IPS DF 4.7 (cell line): ENCODE data around the gene RYR2.
"Not testable (repeated sequence)": the region's sequence is repeated elsewhere in the genome, so short reads cannot be mapped to it uniquely, and the experiment has no call there.

Source experiments
- DNase-seq: peaks from one replicate; pipeline ENCODE4 v3.0.0-alpha.2; 2013; ENCODE audit warnings: low spot score; ENCODE audit errors: extremely low read depth

Gene RYR2

GRCh38 chr1:237772009-237772408 is 730.0 kb downstream of the RYR2 start:
- no peak for DNase-seq

- DNase-seq: no peak
Measured at GRCh38 chr1:237774246-237774645, 732.3 kb downstream of the RYR2 start.

GRCh38 chr1:237779356-237779755 is 737.4 kb downstream of the RYR2 start:
- DNase-seq: no peak

DNA sequence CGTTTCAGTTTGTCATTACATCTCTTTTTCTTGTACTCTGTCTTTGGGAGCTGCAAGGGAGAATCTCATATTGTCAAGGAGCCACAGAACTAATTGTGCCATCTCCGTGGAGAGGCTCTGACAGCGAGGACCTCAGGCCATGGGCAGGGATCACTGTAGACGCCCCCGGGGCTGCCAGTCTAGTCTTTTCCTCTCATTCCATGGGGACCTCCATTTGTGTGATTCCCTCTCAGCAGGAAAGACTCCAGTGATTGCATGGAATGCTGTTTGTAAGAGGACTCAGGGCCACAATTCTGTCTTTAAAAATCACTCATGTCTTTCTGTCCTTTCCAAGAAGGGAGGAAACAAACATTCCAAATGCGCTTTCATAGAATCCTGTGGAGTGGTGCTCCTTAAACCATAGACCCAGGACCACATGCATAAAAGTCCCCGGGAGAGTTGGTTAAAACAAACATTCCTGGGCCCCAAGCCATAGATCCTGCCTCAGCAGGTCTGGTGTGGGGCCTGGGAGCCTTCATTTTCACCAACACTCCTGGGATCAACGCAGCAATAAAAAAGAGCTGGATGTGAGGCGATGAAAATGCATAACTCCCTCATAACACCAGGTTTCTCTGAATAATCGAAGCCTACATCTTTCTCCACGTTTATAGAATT is 744.2 kb downstream of the RYR2 start:
- no peak for DNase-seq

DNA sequence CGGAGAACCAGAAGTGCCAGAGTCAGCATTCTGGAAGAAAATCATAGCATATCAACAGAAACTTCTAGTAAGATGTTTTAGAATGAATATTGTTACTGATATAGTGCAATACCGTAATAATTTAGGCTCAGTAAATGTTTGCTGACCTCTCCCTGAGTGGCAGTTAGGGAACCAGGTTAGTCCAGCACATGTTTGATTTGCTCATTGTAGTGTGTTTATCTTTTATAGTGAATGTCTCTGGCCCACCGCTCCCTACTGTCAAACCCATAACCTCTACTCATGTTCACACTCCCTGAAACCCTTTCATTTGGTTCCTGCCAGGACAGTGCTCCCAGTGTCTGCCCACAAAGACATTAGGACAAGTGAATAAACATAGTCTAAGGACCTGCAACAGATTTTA is 746.1 kb downstream of the RYR2 start:
- DNase-seq: no peak

DNA sequence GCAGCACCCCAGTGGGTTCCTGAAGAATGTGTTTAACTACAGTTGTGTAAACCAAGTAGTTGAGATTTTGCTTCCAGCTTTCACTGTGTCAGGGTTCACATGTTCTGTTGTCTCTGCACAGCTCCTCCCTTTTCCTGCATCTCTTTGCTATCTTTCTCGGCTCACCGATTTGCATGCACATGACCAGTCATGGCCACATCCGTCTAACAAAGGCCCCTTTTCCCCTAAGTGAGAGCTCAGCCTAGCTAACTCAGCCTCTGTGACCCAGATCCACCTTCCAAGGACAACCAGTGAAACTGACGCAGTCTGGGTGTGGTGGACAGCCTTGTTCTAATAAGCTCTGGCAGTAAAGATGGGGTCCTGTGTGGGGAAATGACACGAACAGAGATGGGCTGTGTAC is 747.6 kb downstream of the RYR2 start:
- no peak for DNase-seq

- DNase-seq: no peak
Measured at GRCh38 chr1:237791592-237791991, 749.6 kb downstream of the RYR2 start.

DNA sequence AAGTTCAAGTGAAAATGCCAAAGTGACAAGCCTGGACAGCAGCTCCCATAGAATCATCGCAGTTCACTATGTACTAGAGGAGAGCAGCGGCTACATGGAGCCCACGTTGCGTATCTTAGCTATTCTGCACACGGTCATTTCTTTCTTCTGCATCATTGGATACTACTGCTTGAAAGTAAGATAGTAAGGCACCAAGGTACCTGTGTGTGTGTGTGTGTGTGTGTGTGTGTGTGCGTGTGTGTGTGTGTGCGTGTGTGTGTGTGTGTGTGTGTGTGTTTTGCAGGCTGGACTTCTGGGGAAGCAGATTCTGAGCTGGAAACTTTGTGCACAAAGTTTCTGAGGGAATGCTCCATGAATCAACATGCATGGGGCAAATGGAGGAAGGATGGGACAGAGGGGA is 750.2 kb downstream of the RYR2 start:
- no peak for DNase-seq

- no peak for DNase-seq
Measured at GRCh38 chr1:237792726-237793125, 750.7 kb downstream of the RYR2 start.

DNA sequence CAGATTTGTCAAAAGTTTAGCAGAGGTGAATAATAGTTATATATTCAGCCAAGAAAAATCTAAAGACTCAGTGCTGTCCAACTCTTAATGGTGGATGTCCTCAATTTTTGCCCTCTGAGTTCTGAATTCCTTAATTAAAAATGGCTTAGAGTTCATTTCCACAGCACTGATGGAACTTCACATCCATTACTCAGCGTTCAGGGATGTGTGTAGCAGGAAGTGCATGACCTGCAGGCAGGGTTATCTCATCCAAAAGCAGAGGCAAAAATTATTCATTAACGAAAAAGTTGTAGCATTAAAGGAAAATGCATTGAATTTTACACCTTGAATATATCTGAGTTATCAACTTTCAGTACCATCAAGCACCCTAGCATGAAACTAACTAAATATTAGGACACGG is 752.1 kb downstream of the RYR2 start:
- DNase-seq: no peak

DNA sequence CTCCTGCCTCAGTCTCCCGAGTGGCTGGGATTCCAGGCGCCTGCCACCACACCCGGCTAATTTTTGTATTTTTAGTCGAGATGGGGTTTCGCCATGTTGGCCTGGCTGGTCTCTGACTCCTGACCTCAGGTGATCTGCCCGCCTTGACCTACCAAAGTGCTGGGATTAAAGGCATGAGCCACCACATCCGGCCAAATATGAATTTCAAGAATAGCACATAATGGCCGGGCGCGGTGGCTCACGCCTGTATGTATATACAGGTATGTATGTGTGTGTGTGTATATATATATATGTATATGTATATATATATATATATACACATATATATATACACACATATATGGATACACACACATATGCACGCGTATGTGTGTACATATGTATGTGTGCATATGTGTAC is 753.6 kb downstream of the RYR2 start:
- DNase-seq: no peak

DNA sequence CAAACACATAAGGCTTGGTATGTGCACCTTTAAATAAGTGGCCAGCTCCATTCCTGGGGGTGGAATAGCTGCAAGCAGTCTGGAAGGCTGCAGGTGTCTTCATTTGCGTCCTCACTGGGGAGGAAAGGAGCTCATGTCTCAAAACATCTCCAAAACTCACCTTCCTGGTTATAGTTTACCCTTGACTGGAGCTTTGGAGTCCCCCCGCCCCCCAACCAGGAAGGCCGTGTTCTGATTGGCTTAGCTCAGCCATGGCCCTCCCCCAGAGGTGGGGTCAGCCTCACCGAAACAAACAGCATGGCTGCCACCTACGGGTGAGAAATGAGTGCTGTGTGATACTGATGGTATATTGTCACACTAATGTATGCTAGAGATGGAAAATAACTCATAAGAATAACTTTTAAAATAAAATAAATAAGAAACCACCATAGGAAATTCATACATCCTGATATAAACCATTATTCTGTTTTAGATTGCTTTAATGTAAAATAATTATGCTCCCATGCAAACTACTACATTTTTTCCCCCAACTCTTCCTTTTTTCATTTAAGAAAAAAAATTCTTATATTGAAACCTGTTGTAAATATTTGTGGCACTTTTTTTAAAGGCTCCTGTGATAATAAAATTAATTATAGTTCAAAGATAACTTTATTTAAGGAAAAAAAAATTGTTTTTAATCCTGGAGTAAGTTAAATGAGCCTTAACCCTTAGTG is 757.9 kb downstream of the RYR2 start:
- DNase-seq: peak; percentile 62

DNA sequence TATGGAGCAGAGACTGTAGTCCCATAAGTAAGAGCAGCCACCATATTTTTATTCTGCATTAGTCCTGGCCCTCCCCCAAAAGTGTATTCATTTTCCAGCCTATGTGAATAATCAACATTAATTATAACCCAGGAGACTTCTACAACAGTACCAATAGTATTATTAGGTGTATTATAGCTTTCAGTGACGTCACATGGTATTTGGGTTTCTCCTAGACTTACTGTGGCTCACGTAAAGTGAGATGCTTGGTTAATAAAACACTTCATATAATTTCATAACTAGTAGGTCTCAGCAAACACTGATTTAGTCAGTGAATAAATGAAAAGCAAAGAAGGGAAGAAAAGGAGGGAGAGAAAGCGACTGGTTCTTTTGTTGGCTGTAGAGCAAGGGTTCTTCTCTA is 762.5 kb downstream of the RYR2 start:
- no peak for DNase-seq

DNA sequence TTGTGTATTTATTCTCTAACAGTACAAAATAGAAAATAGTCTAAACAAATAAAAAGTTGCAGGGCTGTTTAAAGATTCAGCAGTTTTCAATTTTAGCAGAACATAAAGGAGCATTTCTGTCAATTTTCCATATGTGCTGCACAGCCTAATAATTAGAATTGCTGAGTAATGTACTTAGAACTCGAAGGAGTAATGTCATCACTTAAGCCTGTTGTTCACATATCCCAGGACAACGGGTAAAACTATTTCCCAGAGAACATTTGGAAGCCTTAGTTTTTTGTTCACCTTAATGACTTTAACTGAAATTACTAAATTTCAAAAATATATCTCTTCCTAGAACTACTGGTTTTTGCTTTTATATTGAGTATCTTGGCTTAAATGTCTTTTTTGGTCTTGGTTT is 767.1 kb downstream of the RYR2 start:
- DNase-seq: no peak

- no peak for DNase-seq
Measured at GRCh38 chr1:237811633-237812032, 769.6 kb downstream of the RYR2 start.

GRCh38 chr1:237812061-237812460 is 770.1 kb downstream of the RYR2 start:
- no peak for DNase-seq

DNA sequence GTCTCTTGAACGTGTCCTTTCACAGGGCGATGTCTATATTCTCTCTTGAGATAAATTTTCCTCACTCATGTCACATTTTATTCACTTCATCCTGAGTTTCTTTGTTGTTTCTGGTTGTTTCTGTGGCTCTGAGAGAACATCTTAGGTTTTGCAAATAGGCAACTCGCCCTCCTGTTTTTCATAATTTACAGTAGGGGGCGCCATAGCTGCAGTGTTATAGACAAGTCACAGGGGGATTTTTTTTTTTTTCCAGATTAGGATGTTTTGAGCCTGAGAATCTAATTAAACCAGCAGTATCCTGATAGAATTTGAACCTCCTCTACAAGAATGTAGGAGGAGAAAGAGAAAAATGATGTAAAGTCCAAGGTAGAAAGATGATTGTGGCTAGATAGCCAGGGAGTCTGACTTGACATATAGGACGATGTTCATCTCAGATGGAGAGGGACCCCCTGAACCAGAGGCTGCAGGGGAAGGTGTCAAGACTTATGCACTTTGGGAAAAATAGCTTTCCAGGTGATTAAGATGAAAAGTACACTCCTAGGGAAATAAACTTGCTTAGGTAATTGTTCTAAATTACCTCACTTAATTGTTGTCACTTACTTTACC is 772.4 kb downstream of the RYR2 start:
- no peak for DNase-seq

- no peak for DNase-seq
Measured at GRCh38 chr1:237817277-237817676, 775.3 kb downstream of the RYR2 start.

GRCh38 chr1:237820634-237821033 is 778.6 kb downstream of the RYR2 start:
- DNase-seq: not testable (repeated sequence)

GRCh38 chr1:237832858-237833257 is 790.9 kb downstream of the RYR2 start:
- no peak for DNase-seq

DNA sequence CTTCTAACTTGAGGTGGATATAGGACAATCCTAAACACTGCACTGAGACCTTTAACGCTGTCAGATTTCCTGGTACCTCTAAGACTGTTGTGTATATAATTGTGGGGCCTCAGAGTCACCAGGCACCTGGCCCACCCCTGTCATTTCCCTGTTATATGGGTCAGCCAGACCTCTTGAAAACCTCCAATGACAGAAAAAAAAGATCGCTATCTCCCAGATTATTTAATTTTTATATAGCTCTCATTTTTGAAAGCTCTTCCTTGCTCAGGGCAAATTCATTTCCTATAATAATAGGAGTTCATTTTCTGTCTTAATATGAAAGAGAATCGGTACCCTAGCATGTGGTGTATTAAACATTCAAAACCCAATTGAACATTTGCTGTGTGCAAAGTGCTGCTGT is 792.1 kb downstream of the RYR2 start:
- no peak for DNase-seq

DNA sequence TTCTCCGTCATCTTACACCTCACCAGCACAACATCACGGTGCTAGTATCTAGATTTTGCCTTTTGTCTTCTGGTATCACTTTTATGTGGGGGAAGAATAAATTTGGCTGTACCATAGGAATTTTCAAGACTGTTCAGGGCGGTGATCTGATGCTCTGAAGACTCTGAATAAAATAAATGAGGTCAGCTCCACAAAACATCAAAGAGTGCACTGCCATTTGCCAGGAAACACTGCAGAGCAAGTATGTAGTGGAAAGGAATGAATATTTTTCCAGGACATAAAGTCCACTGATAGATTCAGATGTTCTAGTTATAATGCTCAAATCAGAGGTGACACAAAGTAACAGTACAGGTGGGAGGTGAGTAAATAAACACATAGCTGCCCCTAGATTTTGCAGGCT is 792.5 kb downstream of the RYR2 start:
- no peak for DNase-seq

DNA sequence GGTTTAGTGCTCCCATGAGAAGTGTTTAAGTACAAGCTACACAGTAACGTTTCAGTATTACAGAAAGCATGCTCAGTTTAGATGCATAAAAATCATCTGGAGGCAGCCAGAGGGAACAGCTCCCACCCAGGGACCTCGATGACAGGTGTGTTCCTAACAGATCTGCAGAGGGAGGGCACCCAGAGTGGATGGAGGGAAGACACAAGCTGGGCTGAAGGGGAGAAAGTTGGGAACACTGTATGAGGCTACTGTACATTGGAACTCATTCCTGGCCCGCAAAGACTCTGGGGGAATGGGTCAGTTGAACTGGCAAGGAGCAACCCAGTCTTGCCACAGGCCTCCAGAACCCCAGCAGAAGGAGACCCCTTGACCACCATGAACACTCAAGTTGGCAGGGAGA is 796.3 kb downstream of the RYR2 start:
- no peak for DNase-seq
